Measurements from ENCODE around the gene SPRYD7. TPM values are rescaled to one million over a fixed set of nuclear protein-coding genes. Genes with fewer than 3 reads are reported as not detected.
"Not testable (repeated sequence)": the region's sequence is repeated elsewhere in the genome, so short reads cannot be mapped to it uniquely, and the experiment has no call there.

Gene SPRYD7
- total and polyA plus RNA-seq, 9 donors: 6.1 to 12.2 (median 11.0) TPM

GRCh38 chr13:49958321-49958720 lies 22.2 kb upstream of the SPRYD7 start:
- Histone ChIP-seq H3K36me3 (ENCODE audit: control insufficient read depth, insufficient read depth, low read length) (peaks cover 3% of the 10 kb centered on the region), H3K9me3 (replicated peaks; ENCODE audit: control insufficient read depth, low read depth, low read length) (peaks cover 18% of the 10 kb centered on the region), H3K27ac (ENCODE audit: low read length) (no peak overlapping the region), H3K4me3 (ENCODE audit: low read length) (no peak overlapping the region), H3K4me1 (ENCODE audit: control insufficient read depth, insufficient read depth, low read length) (no peaks in the 10 kb centered on the region), H3K27me3 (ENCODE audit: control insufficient read depth, insufficient read depth, low read length) (no peaks in the 10 kb centered on the region)
- DNase-seq: no peak
- WGBS (ENCODE audit: insufficient coverage): 94% methylated on average over 3 of the region's 3 CpGs

GRCh38 chr13:49956131-49956530 lies 20.0 kb upstream of the SPRYD7 start:
- Histone ChIP-seq H3K27me3 (ENCODE audit: control insufficient read depth, insufficient read depth, low read length) (no peaks in the 10 kb centered on the region), H3K36me3 (ENCODE audit: control insufficient read depth, insufficient read depth, low read length) (peaks cover 3% of the 10 kb centered on the region), H3K9me3 (replicated peaks; ENCODE audit: control insufficient read depth, low read depth, low read length) (peaks cover 12% of the 10 kb centered on the region), H3K4me3 (ENCODE audit: low read length) (no peak overlapping the region), H3K4me1 (ENCODE audit: control insufficient read depth, insufficient read depth, low read length) (no peaks in the 10 kb centered on the region), H3K27ac (ENCODE audit: low read length) (no peak overlapping the region)
- DNase-seq: no peak
- WGBS (ENCODE audit: insufficient coverage): 83% methylated on average over 3 of the region's 3 CpGs

GRCh38 chr13:49954674-49955455 lies 18.7 kb upstream of the SPRYD7 start:
- Histone ChIP-seq H3K27me3 (ENCODE audit: control insufficient read depth, insufficient read depth, low read length) (no peaks in the 10 kb centered on the region), H3K27ac (ENCODE audit: low read length) (no peak overlapping the region), H3K4me3 (ENCODE audit: low read length) (no peak overlapping the region), H3K36me3 (ENCODE audit: control insufficient read depth, insufficient read depth, low read length) (peaks cover 3% of the 10 kb centered on the region), H3K4me1 (ENCODE audit: control insufficient read depth, insufficient read depth, low read length) (no peaks in the 10 kb centered on the region), H3K9me3 (replicated peaks; ENCODE audit: control insufficient read depth, low read depth, low read length) (peaks cover 5% of the 10 kb centered on the region)
- DNase-seq: no peak
- 100% methylated on average over 1 of the region's 2 CpGs for WGBS (ENCODE audit: insufficient coverage)

GRCh38 chr13:49953560-49953959 lies 17.4 kb upstream of the SPRYD7 start:
- Histone ChIP-seq H3K9me3 (replicated peaks; ENCODE audit: control insufficient read depth, low read depth, low read length) (peaks cover 2% of the 10 kb centered on the region), H3K27ac (ENCODE audit: low read length) (no peak overlapping the region), H3K27me3 (ENCODE audit: control insufficient read depth, insufficient read depth, low read length) (no peaks in the 10 kb centered on the region), H3K4me1 (ENCODE audit: control insufficient read depth, insufficient read depth, low read length) (no peaks in the 10 kb centered on the region), H3K4me3 (ENCODE audit: low read length) (no peak overlapping the region), H3K36me3 (ENCODE audit: control insufficient read depth, insufficient read depth, low read length) (peaks cover 3% of the 10 kb centered on the region)
- DNase-seq: no peak
- WGBS (ENCODE audit: insufficient coverage): 100% methylated on average over 1 of the region's 1 CpG

GRCh38 chr13:49951754-49952535 lies 15.8 kb upstream of the SPRYD7 start:
- Histone ChIP-seq H3K27me3 (ENCODE audit: control insufficient read depth, insufficient read depth, low read length) (no peaks in the 10 kb centered on the region), H3K4me3 (ENCODE audit: low read length) (no peak overlapping the region), H3K27ac (ENCODE audit: low read length) (no peak overlapping the region), H3K36me3 (ENCODE audit: control insufficient read depth, insufficient read depth, low read length) (no peaks in the 10 kb centered on the region), H3K9me3 (replicated peaks; ENCODE audit: control insufficient read depth, low read depth, low read length) (no peaks in the 10 kb centered on the region), H3K4me1 (ENCODE audit: control insufficient read depth, insufficient read depth, low read length) (no peaks in the 10 kb centered on the region)
- DNase-seq: no peak
- WGBS (ENCODE audit: insufficient coverage): 83% methylated on average over 1 of the region's 7 CpGs

GRCh38 chr13:49948777-49949270 lies 12.7 kb upstream of the SPRYD7 start:
- 100% methylated on average over 1 of the region's 6 CpGs for WGBS (ENCODE audit: insufficient coverage)
- not testable (repeated sequence) for H3K27me3 ChIP-seq (ENCODE audit: control insufficient read depth, insufficient read depth, low read length)

GRCh38 chr13:49939321-49939720 lies 3.2 kb upstream of the SPRYD7 start:
- no peaks in the 10 kb centered on the region for H3K27me3 ChIP-seq (ENCODE audit: control insufficient read depth, insufficient read depth, low read length)
- H3K36me3 ChIP-seq (ENCODE audit: control insufficient read depth, insufficient read depth, low read length): no peaks in the 10 kb centered on the region
- H3K4me3 ChIP-seq (ENCODE audit: low read length): no peak overlapping the region
- no CpG with 5 or more reads among the region's 4 CpGs for WGBS (ENCODE audit: insufficient coverage)
- peak; percentile 14 for DNase-seq
- H3K9me3 ChIP-seq (replicated peaks; ENCODE audit: control insufficient read depth, low read depth, low read length): no peaks in the 10 kb centered on the region
- H3K27ac ChIP-seq (ENCODE audit: low read length): no peak overlapping the region
- H3K4me1 ChIP-seq (ENCODE audit: control insufficient read depth, insufficient read depth, low read length): peaks cover 7% of the 10 kb centered on the region

More at GRCh38 chr13:49948777-49949270, 12.7 kb upstream of the SPRYD7 start:
- not testable (repeated sequence) for H3K9me3 ChIP-seq (replicated peaks; ENCODE audit: control insufficient read depth, low read depth, low read length); DNase-seq; H3K4me1 ChIP-seq (ENCODE audit: control insufficient read depth, insufficient read depth, low read length); H3K27ac ChIP-seq (ENCODE audit: low read length); H3K4me3 ChIP-seq (ENCODE audit: low read length); H3K36me3 ChIP-seq (ENCODE audit: control insufficient read depth, insufficient read depth, low read length)

GRCh38 chr13:49938921-49939320 lies 2.8 kb upstream of the SPRYD7 start:
- WGBS (ENCODE audit: insufficient coverage): 72% methylated on average over 3 of the region's 5 CpGs

GRCh38 chr13:49938314-49938713 lies 2.2 kb upstream of the SPRYD7 start:
- H3K27me3 ChIP-seq (ENCODE audit: control insufficient read depth, insufficient read depth, low read length): no peaks in the 10 kb centered on the region
- 66% methylated on average over 4 of the region's 5 CpGs for WGBS (ENCODE audit: insufficient coverage)
- no peaks in the 10 kb centered on the region for H3K9me3 ChIP-seq (replicated peaks; ENCODE audit: control insufficient read depth, low read depth, low read length)
- DNase-seq: peak; percentile 46
- H3K36me3 ChIP-seq (ENCODE audit: control insufficient read depth, insufficient read depth, low read length): no peaks in the 10 kb centered on the region
- H3K27ac ChIP-seq (ENCODE audit: low read length): no peak overlapping the region
- no peak overlapping the region for H3K4me3 ChIP-seq (ENCODE audit: low read length)
- peaks cover 7% of the 10 kb centered on the region for H3K4me1 ChIP-seq (ENCODE audit: control insufficient read depth, insufficient read depth, low read length)

More at GRCh38 chr13:49938921-49939320, 2.8 kb upstream of the SPRYD7 start:
- Histone ChIP-seq H3K36me3 (ENCODE audit: control insufficient read depth, insufficient read depth, low read length) (no peaks in the 10 kb centered on the region), H3K27ac (ENCODE audit: low read length) (no peak overlapping the region), H3K9me3 (replicated peaks; ENCODE audit: control insufficient read depth, low read depth, low read length) (no peaks in the 10 kb centered on the region), H3K27me3 (ENCODE audit: control insufficient read depth, insufficient read depth, low read length) (no peaks in the 10 kb centered on the region), H3K4me3 (ENCODE audit: low read length) (no peak overlapping the region), H3K4me1 (ENCODE audit: control insufficient read depth, insufficient read depth, low read length) (peaks cover 7% of the 10 kb centered on the region)
- DNase-seq: peak; percentile 14

- WGBS (ENCODE audit: insufficient coverage): 2% methylated on average over 13 of the region's 21 CpGs
- Histone ChIP-seq H3K4me3 (ENCODE audit: low read length) (peak overlapping the region; percentile 85), H3K36me3 (ENCODE audit: control insufficient read depth, insufficient read depth, low read length) (no peaks in the 10 kb centered on the region), H3K4me1 (ENCODE audit: control insufficient read depth, insufficient read depth, low read length) (peaks cover 7% of the 10 kb centered on the region), H3K27me3 (ENCODE audit: control insufficient read depth, insufficient read depth, low read length) (no peaks in the 10 kb centered on the region), H3K27ac (ENCODE audit: low read length) (no peak overlapping the region), H3K9me3 (replicated peaks; ENCODE audit: control insufficient read depth, low read depth, low read length) (no peaks in the 10 kb centered on the region)
- no peak for DNase-seq
These were observed 781 bp upstream of the SPRYD7 start for GRCh38 chr13:49936968-49937273.
